Sigmoid colon (tissue), 7 donors: ENCODE measurements around the gene HPGDS. TPM values are rescaled to one million over a fixed set of nuclear protein-coding genes. Genes with fewer than 3 reads are reported as not detected.
"Not testable (repeated sequence)": the region's sequence is repeated elsewhere in the genome, so short reads cannot be mapped to it uniquely, and the experiment has no call there.

ENCODE experiments used
- DNase-seq: peaks from one replicate; pipeline ENCODE4 v3.0.0-alpha.2; 2019
- H3K27ac ChIP-seq, 4 donors: fragments of 200-600 bp; sonication (generic); one replicate each; pipeline ENCODE4 v1.5.1; 2016 to 2019; ENCODE audit warnings: mild to moderate bottlenecking in 1 of 4
- H3K27me3 ChIP-seq, 3 donors: fragments of 200-600 bp; sonication (generic); one replicate each; pipeline ENCODE4 v1.5.1; 2019; ENCODE audit warnings: mild to moderate bottlenecking in 1 of 3
- H3K36me3 ChIP-seq, 4 donors: fragments of 200-600 bp; sonication (generic); one replicate each; pipeline ENCODE4 v1.5.1; 2016 to 2019
- H3K4me1 ChIP-seq, 4 donors: fragments of 200-600 bp; sonication (generic); one replicate each; pipeline ENCODE4 v1.5.1; 2017 to 2019
- H3K4me3 ChIP-seq, 4 donors: fragments of 200-600 bp; sonication (generic); one replicate each; pipeline ENCODE4 v1.5.1; 2017 to 2019; ENCODE audit warnings: mild to moderate bottlenecking in 2 of 4, moderate library complexity in 1 of 4
- H3K9me3 ChIP-seq, 4 donors: fragments of 200-600 bp in 3 of 4; sonication (generic) in 3 of 4; one replicate each; pipeline versions ENCODE4 v1.5.1 to v1.6.1; 2013 to 2019
- CTCF ChIP-seq, 4 experiments: fragments of 450-650 bp in 3 of 4; fragments of 200-600 bp in 1 of 4; IDR thresholded peaks; one replicate each; pipeline ENCODE4 v1.5.1; 2016 to 2019; ENCODE audit warnings: antibody characterized with exemption in 4 of 4, mild to moderate bottlenecking in 3 of 4, moderate library complexity in 2 of 4
- EP300 ChIP-seq, 4 donors: sonication (generic); formaldehyde crosslinking; IDR thresholded peaks; one replicate each; pipeline ENCODE4 v1.6.1; 2017; ENCODE audit warnings: antibody characterized with exemption in 4 of 4
- POLR2A ChIP-seq, 2 donors: fragments of 450-650 bp; IDR thresholded peaks; one replicate each; pipeline ENCODE4 v1.6.1; 2016; ENCODE audit warnings: antibody characterized with exemption in 2 of 2, mild to moderate bottlenecking in 2 of 2, moderate library complexity in 2 of 2
- POLR2AphosphoS5 ChIP-seq, 4 donors: sonication (generic); formaldehyde crosslinking; IDR thresholded peaks; one replicate each; pipeline ENCODE4 v1.6.1; 2017; ENCODE audit warnings: antibody characterized with exemption in 4 of 4
- WGBS, 2 donors: extraction: QIAGEN DNeasy Blood & Tissue Kit; methylation state at CpG; one replicate each; pipeline ENCODE4 v1.1.7; 2013; 5-methylcytosine and 5-hydroxymethylcytosine counted together
- intact Hi-C: fragments of 100-400 bp; cut with DNase I; formaldehyde crosslinking; loops from one replicate; pipeline ENCODE4 v1.15.1; 2023
- polyA plus RNA-seq, 3 donors: library from polyadenylated mRNA; stranded (reverse); fragments of 200-250 nt; gene quantifications; one replicate each; pipeline ENCODE4 v1.2.3, GENCODE V29; 2013
- total RNA-seq, 4 donors: library from RNA; depleted of rRNA; stranded (reverse); fragments of >200 nt; gene quantifications; one replicate each; pipeline ENCODE4 v1.1.0, GENCODE V29; 2016
- donor health status: healthy with polysubstance abuse.
- donor health status: Bipolar disorder and iron deficiency.
- donor health status: healthy.

The HPGDS gene
- total and polyA plus RNA-seq, 7 donors, result 0.54 to 3.7 (median 2.1) TPM

- Histone ChIP-seq H3K9me3 (no peaks in the 10 kb centered on the region), H3K27ac (no peak overlapping the region), H3K4me3 (no peak overlapping the region), H3K36me3 (no peaks in the 10 kb centered on the region), H3K27me3 (no peaks in the 10 kb centered on the region), H3K4me1 (no peaks in the 10 kb centered on the region)
- DNase-seq, result no peak
- TF ChIP-seq EP300 (IDR thresholded peaks at IDR 0.05), result no peak
- no peak for TF ChIP-seq CTCF (IDR thresholded peaks at IDR 0.05)
- no peak for TF ChIP-seq POLR2AphosphoS5 (IDR thresholded peaks at IDR 0.05)
- no peak for TF ChIP-seq POLR2A (IDR thresholded peaks at IDR 0.05)
- intact Hi-C loops, result no loop called here
- WGBS, 2 donors, result 79 to 87% methylated on average over 2 of the region's 2 CpGs
These were observed 8.2 kb downstream of the HPGDS start for GRCh38 chr4:94334476-94334875.

- Histone ChIP-seq H3K36me3 (no peaks in the 10 kb centered on the region), H3K27ac (no peak overlapping the region), H3K9me3 (no peaks in the 10 kb centered on the region), H3K4me3 (no peak overlapping the region), H3K27me3 (no peaks in the 10 kb centered on the region), H3K4me1 (no peaks in the 10 kb centered on the region)
- intact Hi-C loops, result no loop called here
- no peak for DNase-seq
- TF ChIP-seq POLR2A (IDR thresholded peaks at IDR 0.05) (no peak), CTCF (IDR thresholded peaks at IDR 0.05) (no peak), POLR2AphosphoS5 (IDR thresholded peaks at IDR 0.05) (no peak), EP300 (IDR thresholded peaks at IDR 0.05) (no peak)
- 80 to 87% methylated on average over 3 of the region's 3 CpGs for WGBS, 2 donors
These were observed 8.8 kb downstream of the HPGDS start for GRCh38 chr4:94333866-94334265.

- no peaks in the 10 kb centered on the region for H3K36me3 ChIP-seq
- no peak overlapping the region for H3K27ac ChIP-seq
- H3K27me3 ChIP-seq, result no peaks in the 10 kb centered on the region
- H3K4me3 ChIP-seq, result no peak overlapping the region
- H3K9me3 ChIP-seq, result no peaks in the 10 kb centered on the region
- intact Hi-C loops, result no loop called here
- H3K4me1 ChIP-seq, result no peaks in the 10 kb centered on the region
- no peak for TF ChIP-seq POLR2A (IDR thresholded peaks at IDR 0.05)
- no peak for TF ChIP-seq POLR2AphosphoS5 (IDR thresholded peaks at IDR 0.05)
- no peak for TF ChIP-seq CTCF (IDR thresholded peaks at IDR 0.05)
- TF ChIP-seq EP300 (IDR thresholded peaks at IDR 0.05), result no peak
- 38 to 47% methylated on average over 5 of the region's 5 CpGs for WGBS, 2 donors
- DNase-seq, result no peak
These were observed 9.5 kb downstream of the HPGDS start for GRCh38 chr4:94332983-94333590.

- H3K4me3 ChIP-seq, result no peak overlapping the region
- 11 to 52% methylated on average over 1 of the region's 1 CpG for WGBS, 2 donors
- no peaks in the 10 kb centered on the region for H3K4me1 ChIP-seq
- no peak for TF ChIP-seq POLR2A (IDR thresholded peaks at IDR 0.05)
- no peak for TF ChIP-seq EP300 (IDR thresholded peaks at IDR 0.05)
- TF ChIP-seq CTCF (IDR thresholded peaks at IDR 0.05), result no peak
- TF ChIP-seq POLR2AphosphoS5 (IDR thresholded peaks at IDR 0.05), result no peak
- H3K27me3 ChIP-seq, result no peaks in the 10 kb centered on the region
- H3K9me3 ChIP-seq, result peaks cover 6 to 13% (median 9%) of the 10 kb centered on the region in 4 donors
- DNase-seq, result no peak
- intact Hi-C loops, result no loop called here
- no peak overlapping the region for H3K27ac ChIP-seq
- H3K36me3 ChIP-seq, result no peaks in the 10 kb centered on the region
These were observed 12.7 kb downstream of the HPGDS start for GRCh38 chr4:94329933-94330332.

GRCh38 chr4:94325835-94326234, 16.8 kb downstream of the HPGDS start:
- H3K9me3 ChIP-seq, result peaks cover 6 to 13% (median 9%) of the 10 kb centered on the region in 4 donors
- H3K4me3 ChIP-seq, result no peak overlapping the region
- H3K27me3 ChIP-seq, result no peaks in the 10 kb centered on the region
- no peaks in the 10 kb centered on the region for H3K4me1 ChIP-seq
- TF ChIP-seq CTCF (IDR thresholded peaks at IDR 0.05) (no peak), EP300 (IDR thresholded peaks at IDR 0.05) (no peak), POLR2A (IDR thresholded peaks at IDR 0.05) (no peak), POLR2AphosphoS5 (IDR thresholded peaks at IDR 0.05) (no peak)
- no peak overlapping the region for H3K27ac ChIP-seq
- intact Hi-C loops, result no loop called here
- DNase-seq, result no peak
- H3K36me3 ChIP-seq, result no peaks in the 10 kb centered on the region
- 95% methylated on average over 1 of the region's 1 CpG for whole genome bisulfite sequencing, 2 donors

GRCh38 chr4:94319927-94320326, 22.7 kb downstream of the HPGDS start:
- intact Hi-C loops, DNase-seq, H3K27ac ChIP-seq, H3K36me3 ChIP-seq, H3K9me3 ChIP-seq, H3K4me1 ChIP-seq, H3K27me3 ChIP-seq, H3K4me3 ChIP-seq: not testable (repeated sequence)
